ENCODE data around the gene ZNF724.
"Not testable (repeated sequence)": the region's sequence is repeated elsewhere in the genome, so short reads cannot be mapped to it uniquely, and the experiment has no call there.

ZNF724 gene

DNA sequence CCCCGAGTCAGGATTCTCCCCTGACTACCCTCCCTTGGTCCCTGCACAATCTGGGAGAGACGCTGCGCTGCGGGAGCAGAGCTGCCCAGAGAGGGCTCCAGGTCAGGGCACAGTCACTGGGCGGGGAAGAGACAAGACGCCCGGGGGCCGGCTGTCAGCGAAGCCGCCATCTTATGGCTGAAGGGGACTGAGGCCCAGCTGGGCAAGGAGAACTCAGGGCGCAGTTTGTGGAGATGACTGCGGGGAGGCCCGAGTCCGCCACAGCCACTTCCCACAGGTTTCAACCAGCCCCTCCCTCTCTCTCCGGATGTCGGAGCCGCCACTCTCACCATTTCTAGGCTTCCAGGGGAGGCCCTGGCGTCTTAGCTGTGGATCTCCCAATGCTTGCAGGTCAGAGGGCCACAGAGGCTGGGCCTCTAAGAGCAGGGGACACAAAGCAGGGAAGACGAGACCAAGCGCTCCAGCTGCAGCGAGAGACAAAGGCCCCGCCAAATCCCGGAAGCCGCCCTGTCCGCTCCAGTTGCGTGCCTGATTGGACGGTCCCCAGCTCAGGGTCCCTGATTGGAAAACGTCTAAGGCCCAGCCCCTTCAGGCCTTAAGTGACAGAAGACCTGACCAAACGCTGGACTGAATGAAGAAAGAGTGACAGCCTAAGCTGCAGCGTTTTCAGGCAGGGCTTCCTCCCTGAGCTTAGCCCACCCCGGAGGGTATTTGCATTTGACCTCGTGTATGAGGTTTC lies at the start of gene ZNF724:
ZNF724 (minus strand) TSS at position 484 of the 739 bp plus-strand sequence; CDS start at position 332, 152 bp downstream.
- peak; percentile 89 to 93 for DNase-seq

DNA sequence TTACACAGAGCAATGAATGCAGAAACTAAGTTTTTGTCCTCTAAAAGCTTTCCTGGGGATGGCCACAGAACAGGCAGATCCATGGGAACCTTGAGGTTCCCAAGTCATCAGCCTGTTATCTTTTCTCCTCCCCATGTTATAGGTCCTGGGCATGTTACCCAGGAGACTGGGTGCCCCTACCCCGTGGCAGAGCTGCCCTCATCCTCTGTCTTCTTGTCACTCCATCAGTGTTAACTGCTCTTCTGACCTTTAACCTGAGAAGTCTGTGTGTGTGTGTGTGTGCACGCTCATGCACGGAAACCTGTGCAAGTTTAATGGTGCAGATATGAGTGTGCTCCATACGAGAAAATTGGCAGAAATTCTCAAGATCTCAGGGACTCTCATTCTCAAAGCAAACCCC lies 43.9 kb upstream of the ZNF724 start:
- no peak for DNase-seq

DNA sequence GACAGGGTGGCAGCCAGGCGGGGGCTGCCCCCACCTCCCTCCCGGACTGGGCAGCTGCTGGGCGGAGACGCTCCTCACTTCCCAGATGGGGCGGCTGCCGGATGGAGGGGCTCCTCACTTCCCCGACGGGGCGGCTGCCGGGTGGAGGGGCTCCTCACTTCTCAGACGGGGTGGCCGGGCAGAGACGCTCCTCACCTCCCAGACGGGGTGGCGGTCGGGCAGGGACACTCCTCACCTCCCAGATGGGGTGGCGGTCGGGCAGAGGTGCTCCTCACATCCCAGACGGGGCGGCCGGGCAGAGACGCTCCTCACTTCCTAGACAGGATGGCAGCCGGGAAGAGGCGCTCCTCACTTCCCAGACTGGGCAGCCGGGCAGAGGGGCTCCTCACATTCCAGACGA lies 39.8 kb upstream of the ZNF724 start:
- DNase-seq = not testable (repeated sequence)

DNA sequence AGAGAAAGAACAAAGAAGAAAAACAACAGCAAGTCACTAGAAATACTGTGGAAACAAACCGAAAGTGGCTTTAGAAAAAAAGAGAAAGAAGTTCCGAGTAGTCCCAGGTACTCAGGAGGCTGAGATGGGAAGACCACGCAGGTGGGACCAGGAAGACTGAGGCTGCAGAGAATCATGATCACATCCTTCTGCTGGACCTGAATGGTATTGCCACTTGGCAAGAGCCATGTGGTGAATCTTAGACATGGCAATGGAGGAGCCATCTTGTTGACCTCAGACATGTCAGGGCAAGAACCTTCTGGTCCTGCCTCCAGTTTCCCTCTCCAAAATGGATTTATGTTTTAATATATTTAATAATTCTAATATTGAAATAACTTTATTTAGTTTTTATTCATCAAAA lies 37.4 kb upstream of the ZNF724 start:
- no peak for DNase-seq

DNA sequence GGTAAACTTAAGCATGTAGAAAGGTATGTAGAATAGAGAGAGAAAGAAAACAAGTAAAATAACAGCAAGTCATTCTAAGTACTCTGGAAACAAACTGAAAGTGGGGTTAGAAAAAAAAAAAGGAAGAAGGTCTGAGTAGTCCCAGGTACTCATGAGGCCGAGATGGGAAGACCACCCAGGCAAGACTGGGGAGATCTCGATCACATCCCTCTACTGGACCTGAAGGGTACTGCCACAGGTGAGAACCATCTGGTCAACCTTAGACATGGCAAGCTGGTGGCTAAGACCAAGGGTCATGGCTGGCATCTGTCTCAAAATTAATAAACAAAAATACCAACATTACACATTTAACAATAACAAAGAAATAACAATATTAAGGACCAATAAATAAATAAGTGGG lies 36.3 kb upstream of the ZNF724 start:
- DNase-seq = peak in 1 of 2 donors; percentile 28

DNA sequence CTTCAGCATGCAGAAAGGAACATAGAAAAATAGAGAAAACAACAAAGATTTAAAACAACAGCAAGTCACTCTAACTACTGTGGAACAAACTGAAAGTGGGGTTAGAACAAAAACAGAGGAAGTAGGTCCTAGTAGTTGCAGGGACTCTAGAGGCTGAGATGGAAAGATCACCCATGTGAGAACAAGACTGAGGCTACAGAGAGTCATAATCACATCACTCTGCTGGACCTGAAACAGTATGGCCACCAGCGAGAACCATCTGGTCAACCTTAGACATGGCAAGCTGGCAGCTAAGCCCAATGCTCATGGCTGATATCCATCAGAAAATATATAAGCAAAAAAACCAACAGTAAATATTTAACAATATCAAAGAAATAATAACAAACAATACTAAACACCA lies 35.8 kb upstream of the ZNF724 start:
- no peak for DNase-seq

DNA sequence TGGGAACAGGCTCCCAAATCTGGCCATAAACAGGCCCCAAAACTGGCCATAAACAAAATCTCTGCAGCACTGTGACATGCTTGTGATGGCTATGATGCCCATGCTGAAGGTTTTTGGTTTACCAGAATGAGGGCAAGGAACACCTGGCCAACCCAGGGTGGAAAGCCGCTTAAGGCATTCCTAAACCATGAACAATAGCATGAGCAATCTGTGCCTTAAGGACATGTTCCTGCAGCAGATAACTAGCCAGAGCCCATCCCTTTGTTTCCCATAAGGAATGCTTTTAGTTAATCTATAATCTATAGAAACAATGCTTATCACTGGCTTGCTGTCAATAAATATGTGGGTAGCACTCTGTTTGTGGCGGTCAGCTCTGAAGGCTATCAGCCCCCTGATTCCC lies 35.1 kb upstream of the ZNF724 start:
- not testable (repeated sequence) for DNase-seq

DNA sequence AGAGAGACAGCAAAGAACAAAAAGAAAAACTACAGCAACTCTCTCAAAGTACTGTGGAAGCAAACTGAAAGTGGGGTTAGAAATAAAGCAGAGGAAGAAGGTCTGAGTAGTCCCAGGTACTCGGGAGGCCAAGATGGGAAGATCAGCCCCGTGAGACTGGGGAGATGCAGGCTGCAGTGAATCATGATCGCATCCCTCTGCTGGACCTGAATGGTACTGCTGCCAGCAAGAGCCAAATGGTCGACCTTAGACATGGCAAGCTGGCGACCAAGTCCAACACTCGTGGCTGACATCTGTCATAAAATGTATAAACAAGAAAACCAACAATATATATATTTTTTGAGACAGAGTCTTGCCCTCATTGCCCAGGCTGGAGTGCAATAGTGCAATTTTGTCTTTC lies 33.7 kb upstream of the ZNF724 start:
- peak; percentile 54 to 72 for DNase-seq

DNA sequence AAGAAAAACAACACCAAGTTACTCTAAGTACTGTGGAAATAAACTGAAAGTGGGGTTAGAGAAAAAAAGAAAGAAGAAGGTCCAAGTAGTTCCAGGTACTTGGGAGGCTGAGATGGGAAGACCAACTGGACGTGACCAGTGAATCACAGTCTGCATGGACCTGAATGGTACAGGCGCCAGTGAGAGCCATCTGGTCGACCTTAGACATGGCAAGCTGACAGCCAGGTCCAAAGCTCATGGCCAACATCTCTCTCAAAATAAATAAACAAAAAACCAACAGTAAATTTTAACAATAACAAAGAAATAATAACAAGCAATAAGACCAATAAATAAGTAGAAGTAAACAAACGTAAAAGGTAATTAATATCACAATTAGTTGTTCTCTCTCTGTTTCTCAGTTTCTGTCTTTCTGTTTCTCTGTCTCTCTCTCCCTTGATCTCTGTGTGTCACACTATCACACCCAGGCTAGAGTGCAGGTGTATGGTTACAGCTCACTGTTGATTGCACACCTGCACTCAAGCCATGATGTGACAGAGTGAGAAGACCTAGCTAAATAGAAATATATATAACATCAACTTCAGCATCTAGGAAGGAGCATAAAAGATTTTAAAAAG lies 31.6 kb upstream of the ZNF724 start:
- DNase-seq = no peak

DNA sequence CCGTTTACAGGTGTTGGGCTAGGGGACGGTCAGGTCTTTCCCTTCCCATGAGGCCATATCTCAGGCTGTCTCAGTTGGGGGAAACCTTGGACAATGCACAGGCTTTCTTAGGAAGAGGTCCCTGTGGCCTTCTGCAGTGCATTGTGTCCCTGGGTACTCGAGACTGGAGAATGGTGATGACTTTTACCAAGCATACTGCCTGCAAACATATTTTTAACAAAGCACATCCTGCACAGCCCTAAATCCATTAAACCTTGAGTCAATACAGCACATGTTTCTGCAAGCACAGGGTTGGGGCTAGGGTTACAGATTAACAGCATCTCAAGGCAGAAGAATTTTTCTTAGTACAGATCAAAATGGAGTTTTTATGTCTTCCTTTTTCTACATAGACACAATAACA lies 27.9 kb upstream of the ZNF724 start:
- not testable (repeated sequence) for DNase-seq

DNA sequence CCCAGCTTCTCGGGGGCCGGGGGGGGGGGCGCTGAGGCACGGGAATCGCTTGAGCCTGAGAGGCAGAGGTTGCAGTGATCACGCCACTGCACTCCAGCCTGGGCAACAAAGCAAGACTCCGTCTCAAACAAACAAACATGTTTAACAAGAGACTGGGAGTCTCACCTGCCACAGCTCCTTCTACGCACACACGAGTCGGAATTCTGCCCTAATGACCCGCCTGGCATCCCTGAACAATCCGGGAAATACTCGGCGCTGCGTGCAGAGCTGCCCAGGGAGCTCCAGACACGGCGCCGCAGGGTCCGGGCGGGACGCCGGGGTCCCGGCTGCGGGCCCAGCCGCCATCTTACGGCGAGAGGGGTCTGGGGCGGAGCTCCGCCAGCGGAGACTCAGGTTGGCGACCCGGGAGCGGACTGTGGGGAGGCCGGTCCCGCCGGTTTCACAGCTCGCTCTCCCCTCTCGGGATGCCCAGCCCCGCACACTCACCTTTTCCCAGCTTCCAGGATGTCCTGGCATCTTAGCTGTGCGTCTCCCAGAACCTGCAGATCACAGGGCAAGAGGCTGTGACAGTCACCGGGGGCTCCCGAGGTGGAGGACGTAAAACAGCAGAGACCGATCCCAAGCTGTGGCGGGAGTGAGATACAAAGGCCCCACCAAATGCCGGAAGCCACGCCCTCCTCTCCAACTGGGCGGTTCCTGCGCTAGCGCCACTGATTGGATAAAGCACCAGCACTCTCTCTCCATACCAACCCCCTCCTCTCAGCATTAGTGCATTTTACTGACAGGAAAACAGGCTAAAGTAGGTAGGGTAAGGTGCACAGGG lies 23.6 kb upstream of the ZNF724 start:
- peak; percentile 90 to 93 for DNase-seq

DNA sequence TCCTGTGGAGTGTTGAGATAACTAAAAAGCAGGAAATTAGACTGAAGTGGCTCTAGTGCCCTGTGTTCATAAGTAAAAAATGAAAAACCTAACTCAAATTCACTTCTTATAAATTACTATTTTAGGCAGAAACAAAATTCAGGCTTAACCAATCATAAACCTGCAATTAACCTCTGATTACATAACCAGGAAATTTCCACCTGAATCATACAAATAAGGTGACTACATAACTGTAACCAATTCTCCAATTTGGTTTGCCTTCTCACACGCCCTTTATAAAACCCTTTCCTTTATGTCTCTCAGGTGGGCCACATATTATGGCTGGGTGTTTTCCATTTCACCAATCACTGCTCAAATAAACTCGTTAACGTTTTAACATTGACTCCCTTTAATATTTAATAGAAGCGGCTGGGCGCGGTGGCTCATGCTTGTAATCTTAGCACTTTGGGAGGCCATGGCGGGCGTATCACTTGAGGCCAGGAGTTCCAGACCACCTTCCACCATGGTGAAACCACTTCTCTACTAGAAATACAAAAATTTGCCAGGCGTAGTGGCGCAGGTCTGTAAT lies 22.9 kb upstream of the ZNF724 start:
- peak in 1 of 2 donors; percentile 45 for DNase-seq

DNA sequence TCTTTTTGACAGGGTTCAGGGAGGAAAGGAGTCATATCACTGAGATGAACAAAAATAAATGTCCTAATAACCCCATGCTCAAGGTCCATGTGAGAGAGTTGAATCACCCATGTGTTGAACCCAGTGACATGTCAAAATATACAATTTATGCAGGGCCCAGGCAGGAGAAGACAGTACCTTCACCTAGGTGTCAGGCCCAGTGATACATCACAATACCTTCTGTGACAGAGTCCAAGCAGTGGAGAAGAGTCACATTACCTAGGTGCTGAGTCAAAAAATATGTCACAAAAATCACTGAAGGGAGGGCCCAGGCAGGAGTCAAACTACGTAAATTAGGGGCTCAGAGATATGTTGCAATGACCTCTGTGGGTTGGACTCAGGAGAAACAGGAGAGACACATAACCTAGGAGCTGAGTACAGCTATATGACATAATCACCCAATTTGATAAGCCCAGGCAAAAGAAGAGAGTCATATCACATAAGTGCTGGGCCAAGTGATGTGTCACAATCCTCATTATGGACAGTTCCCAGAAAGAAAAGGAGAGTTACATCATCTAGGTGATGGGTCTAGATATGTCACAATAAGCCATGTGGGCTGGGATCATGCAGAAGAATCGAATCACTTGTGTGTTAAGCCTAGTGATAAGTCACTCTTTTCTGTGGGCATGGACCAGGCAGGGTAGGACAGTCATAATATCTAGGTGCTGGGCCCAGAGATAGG lies 13.8 kb upstream of the ZNF724 start:
- no peak for DNase-seq

DNA sequence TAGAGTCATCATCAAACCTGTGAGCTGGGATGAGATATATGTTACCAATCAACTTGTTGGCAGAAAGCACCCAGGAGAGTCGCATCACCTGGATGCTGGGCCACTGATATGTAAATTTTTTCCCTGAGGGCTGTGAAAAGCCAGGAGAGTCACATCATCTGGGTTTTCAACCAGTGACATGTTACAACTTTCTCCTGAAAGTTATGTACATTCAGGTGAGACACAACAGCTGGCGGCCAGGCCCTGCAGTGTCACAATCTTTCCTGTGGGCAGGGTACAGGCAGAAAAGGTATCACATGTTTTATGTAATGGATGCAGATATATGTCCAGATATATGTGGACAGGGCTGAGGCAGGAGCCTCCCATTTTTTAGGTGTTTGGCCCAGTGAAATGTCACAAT lies 13.2 kb upstream of the ZNF724 start:
- DNase-seq = no peak

DNA sequence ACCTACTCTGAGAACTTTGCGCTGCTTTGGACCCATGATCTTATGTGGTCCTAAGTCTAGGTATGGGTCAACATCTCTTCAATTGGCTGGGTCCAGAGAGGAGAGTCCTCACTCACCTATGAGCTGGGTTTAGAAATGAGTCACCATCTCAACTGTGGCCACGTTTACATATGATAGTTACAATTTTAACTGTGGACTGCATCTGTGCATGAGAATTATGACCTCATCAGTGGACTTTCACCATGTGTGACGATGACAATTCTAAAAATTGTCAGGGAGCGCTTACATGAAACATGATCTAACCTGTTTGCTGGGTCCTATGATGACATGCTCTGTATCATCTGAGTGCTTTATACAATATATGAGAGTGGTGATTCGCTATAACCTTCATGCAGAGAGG lies 12.7 kb upstream of the ZNF724 start:
- no peak for DNase-seq

DNA sequence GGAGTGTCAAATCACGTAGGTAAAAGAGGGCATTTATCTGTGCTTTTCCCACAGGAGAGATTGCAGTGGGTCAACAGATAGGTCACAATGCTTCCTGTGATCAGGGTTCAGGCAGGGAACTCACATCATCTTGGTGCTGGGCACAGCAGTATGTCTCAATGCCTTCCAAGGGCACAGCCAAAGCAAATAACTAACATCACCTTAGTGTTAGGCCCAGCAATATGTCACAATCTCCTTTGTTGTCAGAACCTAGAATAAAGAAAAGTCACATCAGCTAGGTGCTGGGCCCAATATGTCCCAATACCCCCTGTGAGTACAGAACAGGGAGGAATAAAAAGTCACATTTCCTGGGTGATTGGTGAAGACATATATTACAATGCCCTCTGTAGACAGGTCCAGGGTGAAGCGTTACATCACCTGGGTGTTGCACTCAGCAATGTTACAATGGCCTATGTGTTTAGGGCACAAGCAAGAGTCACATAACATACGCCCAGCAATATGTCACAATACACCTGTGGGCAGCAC lies 11.4 kb upstream of the ZNF724 start:
- DNase-seq = no peak

DNA sequence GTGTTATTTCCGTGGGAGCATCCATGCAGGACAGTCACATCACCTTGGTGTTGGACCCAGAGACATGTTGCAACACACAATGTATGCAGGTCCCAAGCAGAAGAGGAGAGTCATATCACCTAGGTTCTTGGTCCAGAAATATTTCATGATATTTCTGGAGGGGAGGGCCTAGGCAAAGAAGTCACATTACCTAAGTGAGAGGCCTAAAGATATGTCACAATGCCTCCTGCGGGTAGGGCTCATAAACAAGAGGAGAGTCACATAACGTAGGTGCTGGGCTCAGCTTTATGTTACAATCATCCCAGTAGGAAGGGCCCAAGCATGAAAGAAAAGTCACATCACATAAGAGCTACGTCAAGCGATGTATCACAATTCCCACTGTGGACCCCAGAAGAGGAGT lies 10.8 kb upstream of the ZNF724 start:
- no peak for DNase-seq

DNA sequence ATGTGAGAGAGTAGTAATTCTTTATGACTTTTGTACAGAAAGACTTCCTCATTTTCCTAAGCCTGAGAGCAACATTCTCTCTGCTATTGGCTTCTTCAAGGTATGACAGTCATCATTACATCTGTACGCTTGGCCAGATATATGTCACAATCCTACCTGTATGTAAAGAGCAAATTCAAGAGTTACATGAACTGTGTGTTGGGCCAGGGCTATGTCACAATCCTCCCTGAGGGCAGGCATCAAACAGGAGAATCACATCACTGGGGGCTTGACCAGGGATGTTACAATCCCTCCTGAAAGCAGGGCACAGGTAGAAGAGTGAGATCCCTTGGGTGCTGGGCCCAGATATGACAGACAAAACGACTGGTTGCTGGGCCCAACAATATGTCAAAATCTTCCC lies 9.8 kb upstream of the ZNF724 start:
- no peak for DNase-seq

DNA sequence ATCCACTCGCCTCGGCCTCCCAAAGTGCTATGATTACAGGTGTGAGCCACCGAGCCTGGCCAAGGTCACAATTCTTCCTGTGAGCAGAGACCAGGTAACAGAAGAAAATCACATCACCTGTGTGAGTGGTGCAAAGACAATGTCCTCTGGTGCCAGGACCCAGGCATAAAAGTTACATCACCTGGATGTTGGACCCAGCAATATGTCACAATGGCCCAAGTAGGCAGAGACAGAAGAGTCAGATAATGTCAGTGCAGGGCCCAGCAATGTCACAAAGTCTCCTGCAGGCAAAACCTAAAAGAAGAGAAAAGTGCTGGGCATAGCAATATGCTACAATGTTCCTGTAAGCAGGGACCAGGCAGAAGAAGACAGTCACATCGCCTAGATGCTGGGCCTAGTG lies 5.5 kb upstream of the ZNF724 start:
- DNase-seq = no peak

DNA sequence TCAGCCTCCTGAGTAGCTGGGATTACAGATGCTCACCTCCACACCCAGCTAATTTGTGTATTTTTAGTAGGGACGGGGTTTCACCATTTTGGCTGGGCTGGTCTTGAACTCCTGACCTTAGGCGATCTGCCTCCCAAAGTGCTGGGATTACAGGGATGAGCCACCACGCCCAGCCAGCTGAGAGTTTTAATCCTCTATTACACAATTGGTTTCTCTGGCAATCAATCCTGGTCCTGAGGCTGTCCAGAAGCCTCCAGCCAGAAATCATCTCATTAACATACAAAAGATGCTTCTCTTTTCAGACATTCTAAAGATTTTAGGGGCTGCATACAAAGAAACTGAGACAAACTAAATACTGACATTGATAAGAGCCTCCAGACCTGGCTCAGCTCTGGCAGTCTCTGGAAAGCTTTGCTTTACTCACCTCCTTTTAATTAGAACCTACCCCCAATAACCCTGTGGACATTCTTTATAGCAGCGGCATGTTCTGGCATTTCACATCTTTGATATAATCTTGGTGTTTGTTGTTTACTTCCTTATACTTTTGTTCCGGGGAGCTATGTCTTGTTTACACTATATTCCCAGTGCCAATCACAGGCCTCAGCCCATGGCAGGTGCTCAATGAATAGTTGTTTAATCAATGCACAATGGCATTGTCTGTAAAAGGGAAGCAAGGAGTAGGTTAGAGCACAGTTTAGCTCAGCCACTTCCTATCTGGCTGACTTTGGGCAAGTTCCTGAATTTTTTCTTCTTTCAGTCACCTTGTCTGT lies 4.1 kb upstream of the ZNF724 start:
- no peak for DNase-seq

DNA sequence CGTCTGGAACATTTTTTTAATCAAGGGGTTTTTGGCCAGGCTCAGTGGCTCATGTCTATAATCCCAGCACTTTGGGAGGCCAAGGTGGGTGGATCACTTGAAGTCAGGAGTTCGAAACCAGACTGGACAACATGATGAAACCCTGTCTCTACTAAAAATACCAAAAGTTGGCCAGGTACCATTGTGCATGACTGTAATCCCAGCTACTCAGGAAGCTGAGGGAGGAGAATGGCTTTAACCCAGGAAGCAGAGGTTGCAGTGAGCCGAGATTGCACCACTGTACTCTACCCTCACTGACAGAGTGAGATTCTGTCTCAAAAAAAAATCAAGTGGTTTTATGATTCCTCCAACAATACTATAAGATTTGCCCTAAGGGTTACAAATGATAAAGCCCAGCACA lies 3.1 kb upstream of the ZNF724 start:
- not testable (repeated sequence) for DNase-seq

DNA sequence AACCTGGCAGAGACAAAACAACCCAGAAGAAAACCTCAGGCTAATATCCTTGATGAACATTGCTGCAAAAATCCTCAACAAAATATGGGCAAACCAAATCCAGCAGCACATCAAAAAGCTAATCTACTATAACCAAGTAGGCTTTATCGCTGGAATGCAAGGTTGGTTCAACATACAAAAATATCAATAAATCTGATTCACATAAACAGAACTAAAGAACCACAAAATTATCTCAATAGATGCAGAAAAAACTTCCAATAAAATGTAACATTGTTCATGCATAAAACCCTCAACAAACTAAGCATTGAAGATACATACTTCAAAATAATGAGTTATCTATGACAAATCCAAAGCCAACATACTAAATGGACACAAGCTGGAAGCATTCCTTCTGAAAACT lies 8.8 kb downstream of the ZNF724 start:
- DNase-seq = no peak

All from CD4-positive, alpha-beta T cell treated with Interferon alpha-2 for 1 hour (primary cell).